H7 (cell line): Measurements from ENCODE around the gene HMG20A. TPM values are rescaled to one million over a fixed set of nuclear protein-coding genes. Genes with fewer than 3 reads are reported as not detected.

Experiments used
- DNase-seq: peaks from one replicate; pipeline ENCODE4 v3.0.0; 2012
- H3K27me3 ChIP-seq: 2 replicates; pipeline ENCODE4 v1.6.0; 2011; ENCODE audit warnings: mild to moderate bottlenecking, low read length; ENCODE audit not compliant: control insufficient read depth, insufficient read depth
- H3K36me3 ChIP-seq: replicated peaks from 2 replicates; pipeline ENCODE4 v1.5.1; 2011; ENCODE audit warnings: low read length; ENCODE audit not compliant: control insufficient read depth, insufficient read depth
- H3K4me3 ChIP-seq: 2 replicates; pipeline ENCODE4 v1.5.1; 2011; ENCODE audit warnings: low read depth, mild to moderate bottlenecking, control low read depth, low read length, moderate library complexity; ENCODE audit not compliant: insufficient read depth
- total RNA-seq: library from RNA; depleted of rRNA; stranded (reverse); fragments of >200 nt; shearing (Covaris generic); gene quantifications from 2 replicates; pipeline ENCODE4 v1.2.3, GENCODE V29; 2014

Gene HMG20A
- total RNA-seq, 1 experiment from 2014 or later = 41.0 TPM

DNA sequence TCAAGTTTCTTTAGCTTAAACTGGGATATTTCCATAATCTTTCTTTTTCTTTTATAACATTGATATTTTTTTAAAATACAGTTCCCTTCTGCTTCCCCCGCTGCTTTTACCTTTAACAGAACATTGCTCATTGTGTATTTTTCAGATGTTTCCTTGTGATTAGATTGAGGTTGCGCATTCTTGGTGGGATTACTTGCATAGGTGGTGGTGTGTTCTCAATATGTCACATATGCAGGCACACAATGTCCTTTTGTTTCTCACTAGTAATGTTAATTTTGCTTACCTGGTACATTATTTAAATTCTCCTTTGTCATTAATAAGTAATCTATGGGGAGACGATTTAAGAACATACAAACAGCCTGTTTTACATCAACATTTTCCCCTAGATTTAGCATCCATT lies 48.2 kb downstream of the HMG20A start:
- H3K4me3 ChIP-seq = no peak overlapping the region
- H3K27me3 ChIP-seq = no peaks in the 10 kb centered on the region
- DNase-seq = no peak
- peaks cover 6% of the 10 kb centered on the region for H3K36me3 ChIP-seq

DNA sequence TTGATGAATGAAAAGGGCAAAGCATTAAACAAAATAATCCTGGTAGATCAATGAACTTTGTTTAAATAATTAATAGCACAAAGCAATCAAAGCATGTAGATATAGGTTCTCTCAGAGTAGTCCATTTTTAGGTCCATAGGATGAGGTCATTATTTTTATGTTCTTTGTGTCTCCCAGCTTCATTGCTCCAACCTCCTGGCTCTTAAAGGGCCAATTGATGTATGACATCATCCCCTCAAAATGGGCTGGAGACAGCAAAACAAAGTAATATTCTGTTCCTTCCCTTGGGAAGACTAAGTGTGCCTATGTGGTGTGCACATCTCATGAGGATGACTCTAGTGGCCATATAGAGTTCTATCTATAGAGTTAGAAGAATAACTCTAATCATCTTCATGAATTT lies 49.5 kb downstream of the HMG20A start:
- Histone ChIP-seq H3K4me3 (no peak overlapping the region), H3K36me3 (peaks cover 5% of the 10 kb centered on the region), H3K27me3 (no peaks in the 10 kb centered on the region)
- DNase-seq = no peak

DNA sequence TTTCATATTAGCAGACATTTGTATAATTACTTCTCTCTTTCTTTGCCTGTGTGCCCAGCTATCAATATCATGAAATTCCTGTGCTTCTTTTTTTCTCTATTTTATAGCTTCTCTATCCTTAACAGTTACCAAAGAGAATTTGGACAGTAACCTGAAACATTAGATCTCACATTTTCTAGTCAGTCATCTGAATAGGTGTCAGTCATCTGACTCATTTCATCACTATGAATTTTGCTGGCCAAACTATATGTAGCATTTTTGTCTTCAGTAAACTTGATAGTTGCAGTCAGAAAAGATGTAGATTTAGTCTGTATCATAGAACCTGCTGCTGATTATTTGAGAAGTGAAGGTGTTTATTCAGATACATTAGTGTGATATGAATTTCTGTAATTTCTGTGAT lies 52.6 kb downstream of the HMG20A start:
- no peak overlapping the region for H3K4me3 ChIP-seq
- no peaks in the 10 kb centered on the region for H3K27me3 ChIP-seq
- no peak for DNase-seq
- peaks cover 7% of the 10 kb centered on the region for H3K36me3 ChIP-seq

DNA sequence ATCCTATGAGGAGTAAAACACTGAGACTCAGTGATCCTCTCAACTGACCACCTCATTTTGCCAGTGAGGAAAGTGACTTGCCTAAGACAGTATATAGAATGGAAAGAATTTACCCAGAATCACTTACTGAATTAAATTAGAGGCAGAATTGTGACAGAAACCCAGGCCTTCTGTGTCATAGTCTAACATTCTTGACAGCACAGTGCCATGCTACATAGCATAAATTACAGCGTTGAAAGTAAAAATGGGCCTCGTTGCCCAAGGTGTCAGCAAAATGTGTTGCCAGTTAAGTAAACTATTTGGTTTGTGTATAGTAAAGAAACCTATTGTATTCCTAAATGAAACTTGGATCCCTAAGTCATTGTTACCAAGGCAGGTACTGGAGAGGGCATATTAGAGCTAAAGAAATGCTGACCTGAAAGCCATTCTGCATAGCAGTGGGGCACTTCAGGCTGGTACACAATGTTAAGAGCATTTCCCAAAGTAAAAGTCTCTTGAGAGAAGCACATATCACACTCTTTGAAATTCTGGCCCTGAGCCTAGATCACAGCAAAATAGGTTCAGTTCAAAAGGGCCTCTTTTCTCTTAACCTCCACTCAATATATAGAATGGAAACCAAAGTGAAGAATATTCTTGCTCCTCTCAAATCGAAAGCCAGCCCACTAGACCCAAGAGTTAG lies 53.8 kb downstream of the HMG20A start:
- H3K36me3 ChIP-seq = peaks cover 7% of the 10 kb centered on the region
- DNase-seq = no peak

DNA sequence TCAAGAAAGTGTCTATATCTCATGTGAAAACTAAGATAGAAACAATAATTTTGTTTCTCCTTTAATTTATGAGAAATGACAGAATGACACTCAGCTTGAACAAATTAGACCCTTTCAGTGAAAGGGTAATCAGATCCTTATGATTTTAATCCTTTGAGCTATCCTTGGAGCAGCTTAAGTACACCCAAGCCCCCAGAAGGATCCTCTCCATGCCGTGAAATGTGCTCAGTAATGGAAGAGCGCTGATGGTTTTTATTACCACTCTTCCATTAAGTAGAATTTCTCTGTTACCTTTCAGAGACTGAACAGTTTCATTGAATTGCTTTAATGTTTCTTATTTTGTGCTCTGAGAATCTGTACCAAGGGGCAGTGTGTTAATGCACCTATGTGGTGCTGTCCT lies 54.3 kb downstream of the HMG20A start:
- DNase-seq = no peak
- H3K4me3 ChIP-seq = no peak overlapping the region
- H3K36me3 ChIP-seq = peaks cover 7% of the 10 kb centered on the region
- no peaks in the 10 kb centered on the region for H3K27me3 ChIP-seq

More for the DNA sequence above, 53.8 kb downstream of the HMG20A start:
- Histone ChIP-seq H3K27me3 (no peaks in the 10 kb centered on the region), H3K4me3 (no peak overlapping the region)

DNA sequence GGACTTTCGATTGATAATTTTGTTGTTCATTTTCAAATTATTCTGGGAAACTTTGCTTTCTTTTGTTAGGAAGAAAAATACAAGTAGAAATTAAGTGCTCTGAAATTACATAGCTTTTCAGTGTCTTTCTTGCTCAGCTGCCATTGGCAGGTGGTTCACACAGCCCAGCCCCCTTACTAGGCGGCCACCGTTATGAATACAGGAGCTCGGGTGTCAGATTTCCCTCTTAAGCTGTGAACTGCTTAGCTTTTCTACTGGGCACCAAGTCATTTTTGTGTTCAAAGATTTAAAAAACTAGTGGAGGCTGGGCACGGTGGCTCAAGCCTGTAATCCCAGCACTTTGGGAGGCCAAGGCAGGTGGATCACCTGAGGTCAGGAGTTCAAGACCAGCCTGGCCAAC lies 55.2 kb downstream of the HMG20A start:
- DNase-seq = peak; percentile 15
- H3K36me3 ChIP-seq = peaks cover 7% of the 10 kb centered on the region

DNA sequence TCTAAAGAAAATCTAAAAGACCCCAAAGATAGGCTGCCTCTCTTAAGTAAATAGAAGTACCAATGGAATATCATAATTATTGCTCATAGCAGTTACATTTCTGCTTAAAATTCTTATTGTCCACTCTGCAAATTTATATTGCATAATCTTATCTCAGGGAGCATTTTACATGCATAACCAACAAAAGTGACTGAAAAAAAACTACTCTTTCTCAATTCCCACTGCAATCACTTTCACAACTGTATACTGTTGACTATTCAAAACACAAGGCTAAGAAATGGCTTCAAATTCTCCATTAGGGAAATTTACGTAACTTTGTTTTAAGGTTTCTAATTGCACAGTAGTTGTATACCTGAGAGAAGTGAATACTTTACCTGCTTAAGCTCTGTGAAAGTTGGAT lies 56.3 kb downstream of the HMG20A start:
- Histone ChIP-seq H3K4me3 (no peak overlapping the region), H3K27me3 (no peaks in the 10 kb centered on the region), H3K36me3 (peaks cover 7% of the 10 kb centered on the region)
- no peak for DNase-seq

More for the DNA sequence above, 55.2 kb downstream of the HMG20A start:
- H3K4me3 ChIP-seq = no peak overlapping the region
- no peaks in the 10 kb centered on the region for H3K27me3 ChIP-seq

DNA sequence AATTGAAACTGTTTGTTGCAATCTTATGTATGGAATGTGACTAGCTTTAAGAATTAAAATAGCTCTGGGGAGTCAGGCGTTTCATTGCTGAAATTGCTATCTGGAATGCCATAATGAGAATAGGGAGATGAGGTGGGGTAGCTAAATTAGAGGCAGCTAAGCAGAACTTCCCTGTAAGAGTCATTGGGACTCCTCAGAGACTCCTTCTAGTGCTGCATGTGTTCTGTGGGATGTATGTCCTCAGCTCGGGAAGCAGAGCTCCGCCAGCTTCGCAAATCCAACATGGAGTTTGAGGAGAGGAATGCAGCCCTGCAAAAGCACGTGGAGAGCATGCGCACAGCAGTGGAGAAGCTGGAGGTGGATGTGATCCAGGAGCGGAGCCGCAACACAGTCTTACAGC lies 57.4 kb downstream of the HMG20A start:
- Histone ChIP-seq H3K36me3 (peaks cover 7% of the 10 kb centered on the region), H3K27me3 (no peaks in the 10 kb centered on the region), H3K4me3 (no peak overlapping the region)
- DNase-seq = no peak

DNA sequence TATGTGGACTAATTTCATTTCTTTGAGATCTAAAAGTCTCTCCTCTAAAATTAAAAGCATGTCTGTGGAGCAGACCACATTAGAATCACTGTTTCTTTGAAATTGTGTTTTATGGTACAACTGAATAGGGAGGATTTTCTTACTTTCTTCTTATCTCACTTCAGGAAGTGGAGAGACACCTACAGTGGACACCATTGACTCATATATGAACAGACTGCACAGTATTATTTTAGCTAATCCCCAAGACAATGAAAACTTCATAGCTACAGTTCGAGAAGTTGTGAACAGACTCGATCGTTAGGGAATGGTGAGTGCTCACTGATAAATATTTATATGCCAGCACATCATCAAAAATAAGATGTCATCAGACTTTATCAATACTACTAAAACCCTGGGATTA lies 58.3 kb downstream of the HMG20A start:
- no peaks in the 10 kb centered on the region for H3K27me3 ChIP-seq
- DNase-seq = no peak
- peaks cover 8% of the 10 kb centered on the region for H3K36me3 ChIP-seq
- H3K4me3 ChIP-seq = no peak overlapping the region

DNA sequence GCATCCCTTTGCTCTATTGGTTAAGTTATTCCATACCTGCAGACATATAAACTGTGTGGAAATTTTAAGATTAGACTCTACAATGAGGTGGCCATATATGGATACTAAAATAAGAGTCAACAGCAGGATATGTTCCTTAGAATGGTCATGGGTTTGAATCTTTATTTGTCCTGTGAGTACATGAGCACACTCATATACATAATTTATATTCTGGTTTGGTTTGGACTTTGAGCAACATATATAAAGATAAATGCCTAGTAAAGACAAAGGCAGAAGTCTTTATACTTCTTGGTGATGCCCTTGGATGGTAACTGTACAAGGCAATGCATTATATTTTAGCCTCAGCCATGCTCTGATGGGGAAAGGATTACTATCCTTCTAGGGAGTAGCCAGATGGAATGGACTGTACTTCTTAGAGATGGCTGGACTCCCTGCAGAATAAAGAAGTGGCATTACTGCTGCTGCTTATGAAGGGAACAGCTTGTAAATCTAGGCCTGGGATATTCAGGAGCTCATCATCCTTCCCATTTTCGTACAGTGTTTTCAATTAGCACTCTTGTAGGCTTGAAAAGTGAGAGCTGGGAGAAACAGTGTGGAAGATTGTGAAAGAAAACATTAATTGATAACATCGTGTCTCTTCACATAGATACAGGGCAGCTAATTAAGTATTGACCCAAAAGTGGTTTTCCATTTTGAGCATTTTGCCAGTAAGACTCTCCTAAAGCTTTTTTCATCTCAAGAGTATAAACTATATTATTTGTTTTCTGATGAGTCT lies 60.4 kb downstream of the HMG20A start:
- DNase-seq = no peak
- Histone ChIP-seq H3K36me3 (peaks cover 8% of the 10 kb centered on the region), H3K27me3 (no peaks in the 10 kb centered on the region), H3K4me3 (no peak overlapping the region)

DNA sequence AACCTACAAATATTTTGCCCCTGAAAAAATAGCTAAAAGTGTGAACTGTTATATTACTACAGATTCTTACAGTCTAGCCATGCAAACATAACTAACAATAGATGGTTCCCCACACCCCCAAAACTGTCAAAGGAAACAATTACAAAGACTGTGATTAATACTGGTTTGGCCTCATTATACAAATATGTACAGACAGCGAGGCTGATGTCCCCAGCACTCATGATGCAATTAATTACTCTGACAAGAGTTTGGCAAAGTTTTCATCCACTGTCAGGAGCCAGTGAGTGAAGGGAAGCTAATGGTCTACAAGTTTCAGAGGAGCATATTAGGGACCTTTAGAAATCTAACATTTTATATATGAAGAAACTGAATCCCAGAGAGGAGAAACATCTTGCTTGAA lies 61.0 kb downstream of the HMG20A start:
- peaks cover 8% of the 10 kb centered on the region for H3K36me3 ChIP-seq
- H3K4me3 ChIP-seq = no peak overlapping the region
- DNase-seq = no peak
- no peaks in the 10 kb centered on the region for H3K27me3 ChIP-seq

DNA sequence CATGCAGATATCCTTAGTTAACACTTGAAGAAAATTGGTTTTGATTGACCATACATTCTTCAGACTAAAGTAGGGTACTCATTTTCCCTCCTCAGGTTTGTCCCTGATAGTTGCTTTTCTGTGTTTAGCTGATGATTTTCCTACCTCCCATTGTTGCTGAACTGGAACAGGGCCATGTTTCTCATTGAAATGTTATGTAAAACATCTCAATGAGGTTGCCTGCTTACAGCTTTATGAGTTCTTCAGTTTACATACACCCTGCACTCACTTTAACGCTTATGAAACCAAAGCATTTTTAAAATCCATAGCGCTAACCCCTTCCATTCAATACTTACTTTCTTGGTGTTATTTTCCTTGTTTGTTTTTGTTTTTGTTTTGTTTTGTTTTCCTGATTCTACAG lies 61.9 kb downstream of the HMG20A start:
- no peak overlapping the region for H3K4me3 ChIP-seq
- no peak for DNase-seq
- no peaks in the 10 kb centered on the region for H3K27me3 ChIP-seq
- peaks cover 8% of the 10 kb centered on the region for H3K36me3 ChIP-seq

DNA sequence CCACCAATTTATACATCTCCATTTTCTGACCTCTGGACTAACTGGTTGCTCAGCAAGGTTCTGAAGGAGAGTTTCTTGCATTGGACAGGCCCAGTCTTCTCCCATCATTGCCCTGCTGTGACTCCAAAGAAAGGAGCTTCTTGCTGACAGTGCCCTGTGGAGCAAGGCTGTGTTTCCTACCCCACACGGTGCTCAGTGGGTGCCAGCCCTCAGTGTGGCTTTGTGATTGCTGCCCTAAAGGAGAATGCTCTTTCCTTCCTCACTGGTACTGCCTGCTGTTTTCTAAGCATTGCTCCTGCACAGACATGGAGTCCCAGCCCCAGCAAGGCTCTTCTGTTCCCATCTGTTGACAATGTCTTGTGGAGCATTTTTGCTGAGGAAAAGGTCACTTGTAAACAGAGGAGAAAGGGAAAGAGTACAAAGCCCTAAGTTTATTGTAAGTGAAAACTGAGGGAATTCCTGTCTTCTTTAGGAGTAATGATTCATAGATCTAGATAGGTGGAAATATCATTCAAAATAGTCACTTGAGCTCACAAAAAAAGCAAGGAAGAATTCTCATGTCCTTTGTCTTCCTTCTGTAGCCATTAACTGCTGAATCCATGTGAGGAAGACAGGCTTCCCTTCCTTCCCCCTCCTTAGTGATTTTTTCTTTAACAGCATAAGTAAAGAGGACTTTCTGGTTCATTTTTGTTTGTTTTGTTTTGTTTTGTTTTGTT lies 62.9 kb downstream of the HMG20A start:
- peak; percentile 14 for DNase-seq
- no peaks in the 10 kb centered on the region for H3K27me3 ChIP-seq
- peaks cover 4% of the 10 kb centered on the region for H3K36me3 ChIP-seq

DNA sequence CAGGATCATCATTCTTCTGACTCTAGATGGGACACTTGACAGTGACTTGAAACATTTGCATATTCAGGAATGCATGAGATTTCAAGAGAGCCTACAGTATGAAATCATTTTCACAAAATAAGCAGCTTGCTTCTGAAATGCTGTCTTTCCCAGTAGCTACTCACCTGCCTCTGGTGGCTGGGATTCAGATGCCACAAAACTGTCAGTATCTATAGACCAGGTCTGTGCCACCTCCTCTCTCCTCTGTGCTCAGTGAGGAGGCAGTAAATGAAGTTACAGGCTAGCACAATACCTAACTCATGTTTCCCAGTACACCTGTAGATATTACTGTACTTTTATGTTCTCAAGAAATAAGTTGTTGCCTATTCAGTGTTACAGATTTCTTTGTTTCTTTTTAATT lies 64.3 kb downstream of the HMG20A start:
- no peak for DNase-seq
- Histone ChIP-seq H3K4me3 (no peak overlapping the region), H3K27me3 (no peaks in the 10 kb centered on the region), H3K36me3 (peaks cover 3% of the 10 kb centered on the region; the same call in 1 of the 2 replicates)

More for the DNA sequence above, 62.9 kb downstream of the HMG20A start:
- no peak overlapping the region for H3K4me3 ChIP-seq
